Vagina (tissue), 2 donors: ENCODE measurements around the gene DEFB132.

Source experiments
- CTCF ChIP-seq, 3 experiments: fragments of 450-650 bp in 2 of 3; fragments of 200-600 bp in 1 of 3; sonication (generic) in 1 of 3; IDR thresholded peaks; one replicate each; pipeline ENCODE4 v1.5.1; 2017 to 2019; ENCODE audit warnings: antibody characterized with exemption in 3 of 3, mild to moderate bottlenecking in 2 of 3, moderate library complexity in 2 of 3
- POLR2A ChIP-seq, 2 donors: fragments of 450-650 bp; IDR thresholded peaks; one replicate each; pipeline ENCODE4 v1.6.1; 2017; ENCODE audit warnings: antibody characterized with exemption in 2 of 2, mild to moderate bottlenecking in 2 of 2, moderate library complexity in 2 of 2

DNA sequence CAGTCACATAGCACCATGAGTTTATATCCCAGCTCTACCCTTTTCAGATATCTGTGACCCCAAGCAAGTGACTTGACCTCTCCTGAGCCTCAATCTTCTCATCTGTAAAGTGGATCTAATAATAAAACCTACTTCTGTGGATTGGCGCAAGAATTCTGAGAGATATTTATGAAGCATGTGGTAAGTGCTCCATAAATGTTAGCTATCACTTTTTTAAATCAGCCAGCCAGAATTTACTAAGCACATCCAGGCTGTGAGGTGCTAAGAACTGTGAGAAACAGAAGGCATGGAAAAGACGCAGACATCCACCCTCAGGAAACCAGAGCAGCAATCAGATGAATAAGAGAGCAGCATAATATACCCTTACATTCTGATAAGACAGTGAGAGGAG lies 32.2 kb downstream of the DEFB132 start:
- no peak for TF ChIP-seq CTCF (IDR thresholded peaks at IDR 0.05)
- TF ChIP-seq POLR2A (IDR thresholded peaks at IDR 0.05): no peak
